OCI-LY7 (cell line): ENCODE data around the gene DLGAP3. TPM values are rescaled to one million over a fixed set of nuclear protein-coding genes. Genes with fewer than 3 reads are reported as not detected.

ENCODE experiments used
- BruUV-seq: library from RNA; stranded (reverse); fragments of 400-500 nt; replicated peaks from 2 replicates; lab custom pipeline; 2021; lab: Mats Ljungman, UMichigan
- CTCF ChIA-PET: fragments of 300-600 bp; sonication (Branson Sonifier 250); formaldehyde crosslinking; loops from one replicate; lab custom pipeline; 2022; ENCODE audit warnings: antibody characterized with exemption; ENCODE audit not compliant: unreplicated experiment; lab: Charles Lee
- POLR2A ChIA-PET: fragments of 300-600 bp; sonication (Branson Sonifier 250); formaldehyde crosslinking; loops from one replicate; lab custom pipeline; 2022; ENCODE audit warnings: antibody characterized with exemption; lab: Charles Lee
- DNase-seq: peaks from one replicate; pipeline ENCODE4 v3.0.0-alpha.2; 2015; ENCODE audit warnings: low spot score
- H2AFZ ChIP-seq: fragments of 200-600 bp; sonication (generic), shearing (Covaris generic); 2 replicates; pipeline ENCODE4 v1.6.1; 2014; ENCODE audit warnings: mild to moderate bottlenecking, antibody characterized with exemption, low read length, moderate library complexity
- H3K27ac ChIP-seq: fragments of 200-600 bp; sonication (generic); 2 replicates; pipeline ENCODE4 v1.5.1; 2014; ENCODE audit warnings: mixed run types, low read depth, mild to moderate bottlenecking, moderate library complexity, low read length, inconsistent platforms; ENCODE audit not compliant: poor library complexity, severe bottlenecking
- H3K36me3 ChIP-seq: fragments of 200-600 bp; sonication (generic); 2 replicates; pipeline ENCODE4 v1.6.1; 2014; ENCODE audit warnings: mild to moderate bottlenecking, antibody characterized with exemption, low read length, moderate library complexity, mixed read lengths; ENCODE audit not compliant: insufficient read depth
- H3K4me1 ChIP-seq: fragments of 200-600 bp; sonication (generic); 2 replicates; pipeline ENCODE4 v1.5.1; 2014; ENCODE audit warnings: mild to moderate bottlenecking, low read length; ENCODE audit not compliant: insufficient read depth, poor library complexity, severe bottlenecking
- H3K4me2 ChIP-seq: fragments of 200-600 bp; sonication (generic); 2 replicates; pipeline ENCODE4 v1.6.1; 2014; ENCODE audit warnings: mild to moderate bottlenecking, low read length
- H3K4me3 ChIP-seq: fragments of 200-600 bp; sonication (generic); 2 replicates; pipeline ENCODE4 v1.5.1; 2014; ENCODE audit warnings: mild to moderate bottlenecking, low read depth, low read length; ENCODE audit not compliant: poor library complexity, severe bottlenecking
- H3K79me2 ChIP-seq: fragments of 200-600 bp; sonication (generic); 2 replicates; pipeline ENCODE4 v1.6.1; 2016; ENCODE audit warnings: low read depth, mild to moderate bottlenecking, low read length, moderate library complexity, mixed read lengths; ENCODE audit not compliant: insufficient read depth
- H3K9me2 ChIP-seq: fragments of 200-600 bp; sonication (generic); 2 replicates; pipeline ENCODE4 v1.6.1; 2016; ENCODE audit warnings: mild to moderate bottlenecking, low read length, mixed read lengths; ENCODE audit not compliant: insufficient read depth
- H3K9me3 ChIP-seq: fragments of 200-600 bp; sonication (generic); 2 replicates; pipeline ENCODE4 v1.6.1; 2014; ENCODE audit warnings: mild to moderate bottlenecking, mixed run types, low read length, mixed read lengths
- H4K20me1 ChIP-seq: fragments of 200-600 bp; sonication (generic); 2 replicates; pipeline ENCODE4 v1.6.1; 2014; ENCODE audit warnings: mild to moderate bottlenecking, antibody characterized with exemption, low read length, moderate library complexity, mixed read lengths; ENCODE audit not compliant: insufficient read depth
- CTCF ChIP-seq: fragments of 200-600 bp; sonication (generic); conservative IDR thresholded peaks from 2 replicates; pipeline ENCODE4 v1.5.1; 2014; ENCODE audit warnings: mild to moderate bottlenecking, antibody characterized with exemption, low read length, moderate library complexity, mixed read lengths
- EZH2phosphoT487 ChIP-seq: fragments of 200-600 bp; sonication (generic); IDR thresholded peaks from 2 replicates; pipeline ENCODE4 v1.6.1; 2018; ENCODE audit warnings: low read depth, borderline replicate concordance, mild to moderate bottlenecking, mixed run types, antibody characterized with exemption, low read length, moderate library complexity, mixed read lengths
- intact Hi-C: fragments of 100-400 bp; cut with micrococcal nuclease; formaldehyde crosslinking; loops from one replicate; pipeline ENCODE4 v1.10.0; 2022; ENCODE audit not compliant: unreplicated experiment
- total RNA-seq, 2 experiments: library from RNA; depleted of rRNA in 1 of 2; stranded (reverse); fragments of >200 nt in 1 of 2; shearing (Covaris generic) in 1 of 2; gene quantifications; 2 replicates each; pipeline ENCODE4 v1.2.3, GENCODE V29; 2014 to 2022

DLGAP3 gene
- total RNA-seq, 2 experiments from 2014 or later = 0.44 to 0.47 TPM

- DNase-seq = no peak
- peaks cover 2% of the 10 kb centered on the region; the same call in 1 of the 2 replicates for H3K79me2 ChIP-seq
- TF ChIP-seq CTCF (no peak), EZH2phosphoT487 (no peak)
- no peak overlapping the region for H3K4me3 ChIP-seq
- no peaks in the 10 kb centered on the region for H3K9me3 ChIP-seq
- H3K36me3 ChIP-seq = peaks cover 62% of the 10 kb centered on the region
- no peak overlapping the region for H2AFZ ChIP-seq
- no peak overlapping the region for H3K4me2 ChIP-seq
- no peaks in the 10 kb centered on the region for H3K9me2 ChIP-seq
- ChIA-PET CTCF (interaction anchor here (0.7 kb wide), 1 partner anchor 9 kb away, joined by 3 read pairs; no protein-coding TSS in a partner anchor), POLR2A (interaction anchor here (0.9 kb wide), 1 partner anchor 78 kb away, joined by 3 read pairs; no protein-coding TSS in a partner anchor)
- no TSS peak for BruUV-seq
- intact Hi-C loops = loop anchor here (1.0 to 10.0 kb wide), 2 partner anchors 65 to 133 kb away; partner anchors contain the start of gene TMEM35B
- H3K4me1 ChIP-seq = no peaks in the 10 kb centered on the region
- H4K20me1 ChIP-seq = peaks cover 3% of the 10 kb centered on the region; the same call in 1 of the 2 replicates
- H3K27ac ChIP-seq = no peak overlapping the region
These were observed 77.9 kb downstream of the DLGAP3 start for GRCh38 chr1:34851431-34852105.

GRCh38 chr1:34850382-34850781 is 79.1 kb downstream of the DLGAP3 start:
- H3K9me3 ChIP-seq = no peaks in the 10 kb centered on the region
- POLR2A ChIA-PET = no interaction called here
- BruUV-seq = no TSS peak
- TF ChIP-seq EZH2phosphoT487 = no peak
- TF ChIP-seq CTCF = no peak
- H3K4me3 ChIP-seq = no peak overlapping the region
- peaks cover 3% of the 10 kb centered on the region; the same call in 1 of the 2 replicates for H4K20me1 ChIP-seq
- CTCF ChIA-PET = no interaction called here
- H3K9me2 ChIP-seq = no peaks in the 10 kb centered on the region
- H3K36me3 ChIP-seq = peaks cover 57% of the 10 kb centered on the region
- no peak overlapping the region for H3K27ac ChIP-seq
- no peak for DNase-seq
- H3K4me2 ChIP-seq = no peak overlapping the region
- no peaks in the 10 kb centered on the region for H3K4me1 ChIP-seq
- no peak overlapping the region for H2AFZ ChIP-seq
- no peaks in the 10 kb centered on the region for H3K79me2 ChIP-seq
- intact Hi-C loops = loop anchor here (10.0 kb wide), 1 partner anchor 134 kb away; the partner anchor contains the start of gene TMEM35B

- H3K9me2 ChIP-seq = no peaks in the 10 kb centered on the region
- DNase-seq = no peak
- POLR2A ChIA-PET = no interaction called here
- TF ChIP-seq CTCF (no peak), EZH2phosphoT487 (no peak)
- no peaks in the 10 kb centered on the region for H3K9me3 ChIP-seq
- BruUV-seq = no TSS peak
- H2AFZ ChIP-seq = no peak overlapping the region
- H3K4me3 ChIP-seq = no peak overlapping the region
- no peaks in the 10 kb centered on the region for H3K79me2 ChIP-seq
- CTCF ChIA-PET = no interaction called here
- H3K36me3 ChIP-seq = peaks cover 26% of the 10 kb centered on the region
- no peak overlapping the region for H3K27ac ChIP-seq
- no peak overlapping the region for H3K4me2 ChIP-seq
- H3K4me1 ChIP-seq = no peaks in the 10 kb centered on the region
- H4K20me1 ChIP-seq = peaks cover 3% of the 10 kb centered on the region; the same call in 1 of the 2 replicates
- intact Hi-C loops = no loop called here
These were observed 82.4 kb downstream of the DLGAP3 start for GRCh38 chr1:34847094-34847493.
